D341Med (cell line): ENCODE results near the gene MTFMT.
"Not testable (repeated sequence)": the region's sequence is repeated elsewhere in the genome, so short reads cannot be mapped to it uniquely, and the experiment has no call there.

Source experiments
- DNase-seq: peaks from one replicate; pipeline ENCODE4 v3.0.0; 2012; ENCODE audit warnings: low spot score

MTFMT gene

DNA sequence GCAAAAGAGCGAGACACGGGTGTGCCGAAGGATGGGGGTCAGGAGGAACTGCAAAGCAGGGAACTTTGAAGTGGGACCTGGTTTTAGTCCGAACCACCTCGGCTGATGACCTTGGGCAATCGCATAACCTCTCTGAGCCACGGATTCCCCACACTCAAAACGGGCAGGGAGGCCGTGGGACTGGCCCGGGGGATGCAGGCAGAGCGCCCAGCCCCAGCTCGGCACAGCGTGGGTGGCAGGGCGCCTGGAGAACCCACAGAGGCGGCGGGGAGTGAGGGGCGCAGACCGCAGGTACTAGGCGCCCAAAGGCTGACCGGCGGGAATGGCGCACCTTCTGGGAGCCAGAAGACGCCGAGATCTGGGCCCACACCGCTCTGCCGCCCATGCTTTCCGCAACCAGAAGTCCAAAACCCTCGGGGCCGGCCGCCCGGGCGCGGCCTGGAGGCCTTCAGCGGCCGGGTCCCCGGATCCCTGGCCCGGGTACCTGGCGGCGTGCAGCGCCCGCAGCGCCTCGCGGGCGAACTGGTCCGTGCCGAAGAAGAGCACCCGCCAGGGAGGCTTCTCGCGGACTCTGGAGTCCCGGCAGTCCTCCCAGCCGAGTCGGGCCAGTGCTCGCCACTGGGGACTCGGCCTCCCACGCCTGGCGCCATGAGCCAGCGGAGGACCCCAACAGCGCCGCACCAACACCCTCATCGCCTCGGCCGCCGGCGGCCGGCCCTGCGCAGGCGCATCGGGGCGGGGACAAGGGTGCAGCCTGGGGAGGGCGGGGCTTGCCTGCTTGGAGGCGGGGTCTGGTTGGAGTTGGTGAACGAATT, at the start of gene MTFMT:
MTFMT (minus strand) TSS at position 719 of the 815 bp plus-strand sequence; CDS start at position 693, 26 bp downstream.
- peak; percentile 100 for DNase-seq

DNA sequence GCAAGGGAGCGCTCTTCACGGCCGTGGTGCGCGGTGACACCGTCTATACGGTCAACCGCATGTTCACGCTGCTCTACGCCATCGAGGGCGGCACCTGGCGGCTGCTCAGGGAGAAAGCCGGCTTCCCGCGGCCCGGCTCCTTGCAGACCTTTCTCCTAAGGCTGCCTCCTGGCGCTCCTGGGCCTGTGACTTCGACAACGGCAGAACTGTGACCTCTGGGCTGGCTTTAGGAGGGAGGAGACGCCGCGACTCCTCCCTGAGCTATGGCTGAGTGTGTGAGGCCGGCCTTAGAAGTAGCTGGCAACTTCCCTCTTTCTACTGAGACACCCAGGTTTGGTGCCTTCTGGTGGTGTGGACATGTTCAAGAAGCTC, 48.5 kb upstream of the MTFMT start:
- no peak for DNase-seq

- no peak for DNase-seq
Measured at GRCh38 chr15:65077291-65077980, 48.0 kb upstream of the MTFMT start.

GRCh38 chr15:65076486-65077290, 47.2 kb upstream of the MTFMT start, which contains the start of gene KBTBD13:
Gene KBTBD13, plus strand, starts transcription at chr15:65076746. Its CDS starts 70 bp downstream, at chr15:65076816.
- no peak for DNase-seq

GRCh38 chr15:65075607-65076395, 46.4 kb upstream of the MTFMT start:
- not testable (repeated sequence) for DNase-seq

DNA sequence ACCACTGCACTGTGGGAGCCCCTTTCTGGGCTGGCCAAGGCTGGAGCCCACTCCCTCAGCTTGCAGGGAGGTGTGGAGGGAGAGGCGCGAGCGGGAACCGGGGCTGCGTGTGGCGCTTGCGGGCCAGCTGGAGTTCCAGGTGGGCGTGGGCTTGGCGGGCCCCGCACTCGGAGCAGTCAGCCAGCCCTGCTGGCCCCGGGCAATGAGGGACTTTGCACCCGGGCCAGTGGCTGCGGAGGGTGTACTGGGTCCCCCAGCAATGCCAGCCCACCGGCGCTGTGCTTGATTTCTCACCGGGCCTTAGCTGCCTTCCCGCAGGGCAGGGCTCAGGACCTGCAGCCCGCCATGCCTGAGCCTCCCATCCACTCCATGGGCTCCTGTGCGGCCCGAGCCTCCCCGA, 45.5 kb upstream of the MTFMT start:
- DNase-seq: not testable (repeated sequence)

GRCh38 chr15:65072617-65073016, 43.2 kb upstream of the MTFMT start:
- no peak for DNase-seq

DNA sequence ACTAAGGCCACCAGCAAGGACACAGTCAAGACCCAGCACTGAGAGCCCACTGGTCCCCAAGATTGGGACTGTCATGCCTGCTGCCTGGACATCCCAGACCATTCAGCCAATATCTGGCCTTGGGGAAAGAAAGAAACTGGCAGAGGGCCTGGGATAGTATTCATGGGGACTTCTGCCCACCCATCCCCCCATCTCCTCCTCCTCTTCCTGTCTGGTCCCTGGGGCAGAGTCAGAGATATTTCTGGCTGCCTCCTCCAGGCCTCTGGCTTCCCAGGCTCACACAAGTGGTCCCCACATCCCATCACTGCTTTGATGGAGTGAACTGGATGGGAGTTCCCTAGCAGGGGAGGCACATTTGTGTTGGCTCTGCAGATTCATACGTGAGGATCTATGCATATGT, 42.6 kb upstream of the MTFMT start:
- no peak for DNase-seq

- no peak for DNase-seq
Measured at GRCh38 chr15:65071381-65071811, 42.0 kb upstream of the MTFMT start.

DNA sequence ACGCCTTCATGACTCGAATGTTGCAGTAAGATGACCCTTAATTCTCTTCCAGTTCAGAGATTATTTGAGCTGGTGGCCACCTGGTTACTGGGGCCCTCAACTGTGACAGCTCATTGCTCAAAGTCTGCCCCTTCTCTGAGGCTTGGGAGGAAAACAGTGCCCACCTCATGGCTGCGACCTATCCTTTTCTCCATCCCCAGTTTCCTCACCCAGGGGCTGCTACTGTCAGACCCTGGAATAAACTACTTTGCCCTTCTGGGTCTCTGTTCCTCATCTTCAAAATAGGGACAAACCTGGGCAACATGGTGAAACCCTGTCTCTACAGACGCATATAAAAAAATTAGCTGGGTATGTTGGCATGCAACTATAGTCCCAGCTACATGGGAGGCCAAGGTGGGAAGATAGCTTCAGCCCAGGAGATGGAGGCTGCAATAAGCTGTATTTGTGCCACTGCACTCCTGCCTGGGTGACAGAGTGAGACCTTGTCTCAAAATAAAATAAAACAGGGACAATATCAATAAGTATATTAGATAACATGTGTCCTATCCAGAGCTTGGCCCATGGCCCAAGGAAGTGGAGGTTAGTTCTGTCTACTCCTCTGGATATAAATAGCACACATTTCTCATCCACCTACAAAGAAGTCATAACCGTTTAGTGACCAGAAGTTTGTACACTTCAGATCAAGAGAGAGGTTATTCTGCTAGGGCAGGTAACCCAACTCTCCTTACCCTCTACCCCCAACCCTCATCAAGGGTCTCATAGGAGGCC, 40.5 kb upstream of the MTFMT start:
- no peak for DNase-seq

- no peak for DNase-seq
Measured at GRCh38 chr15:65069179-65069578, 39.7 kb upstream of the MTFMT start.

- no peak for DNase-seq
Measured at GRCh38 chr15:65068403-65068788, 39.0 kb upstream of the MTFMT start.

DNA sequence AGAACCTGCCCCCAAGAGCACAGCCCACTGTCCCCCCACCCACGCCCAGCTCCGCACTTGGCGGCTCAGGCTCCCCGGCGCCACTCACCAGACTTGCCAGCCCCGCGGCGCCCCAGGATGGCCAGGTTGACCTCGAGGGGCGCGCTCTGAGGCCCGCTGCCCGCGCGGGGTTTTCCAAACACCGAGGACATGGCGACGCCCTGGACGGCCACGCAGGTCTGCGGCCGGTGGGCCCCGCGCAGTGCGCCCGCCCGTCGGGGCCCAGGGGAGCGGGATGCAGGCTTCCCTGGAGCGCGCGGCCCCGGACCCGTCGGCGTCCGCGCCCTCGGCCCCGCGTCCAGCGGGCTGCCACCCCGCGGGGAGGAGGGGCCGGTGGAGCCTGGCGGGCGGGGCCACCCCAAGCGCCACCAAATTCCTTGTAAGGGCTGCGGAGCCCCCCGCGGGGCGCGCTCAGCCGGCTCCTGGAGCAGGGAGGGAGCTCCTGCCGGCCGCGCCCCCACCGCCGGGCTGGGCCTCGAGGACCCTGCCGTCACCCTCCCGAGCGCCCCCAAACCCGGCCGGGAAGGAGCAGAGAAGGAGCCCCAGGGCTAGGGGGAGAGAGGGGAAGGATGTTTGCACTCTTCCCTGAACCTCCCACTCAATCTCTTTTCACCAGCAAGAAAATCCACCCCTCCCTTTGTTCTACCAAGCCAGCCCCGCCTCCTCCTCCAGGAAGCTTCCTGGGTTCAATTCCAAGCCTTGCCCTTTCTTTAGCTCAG, 38.4 kb upstream of the MTFMT start, which contains the start of gene RASL12:
RASL12 (minus strand) TSS at position 347 of the 758 bp plus-strand sequence; CDS start at position 191, 156 bp downstream.
- peak; percentile 61 for DNase-seq

DNA sequence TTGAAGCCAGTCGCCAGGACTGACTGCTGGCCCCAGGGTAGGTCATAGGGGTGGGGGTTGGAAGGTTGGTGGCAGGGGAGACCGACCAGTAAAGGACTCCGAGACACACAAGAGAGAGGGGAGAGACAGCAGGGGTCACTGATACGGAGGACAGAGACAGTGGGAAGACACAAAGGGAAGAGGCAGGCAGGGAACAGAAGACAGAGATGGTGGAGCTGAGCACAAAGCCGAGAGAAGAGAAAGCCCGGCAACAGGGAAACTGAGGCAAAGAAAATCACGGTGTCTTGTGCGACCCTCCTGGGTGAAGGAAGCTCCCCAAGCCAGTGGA, 37.8 kb upstream of the MTFMT start:
- DNase-seq: no peak

GRCh38 chr15:65066635-65067316, 37.3 kb upstream of the MTFMT start:
- DNase-seq: no peak

GRCh38 chr15:65066001-65066634, 36.7 kb upstream of the MTFMT start:
- no peak for DNase-seq

DNA sequence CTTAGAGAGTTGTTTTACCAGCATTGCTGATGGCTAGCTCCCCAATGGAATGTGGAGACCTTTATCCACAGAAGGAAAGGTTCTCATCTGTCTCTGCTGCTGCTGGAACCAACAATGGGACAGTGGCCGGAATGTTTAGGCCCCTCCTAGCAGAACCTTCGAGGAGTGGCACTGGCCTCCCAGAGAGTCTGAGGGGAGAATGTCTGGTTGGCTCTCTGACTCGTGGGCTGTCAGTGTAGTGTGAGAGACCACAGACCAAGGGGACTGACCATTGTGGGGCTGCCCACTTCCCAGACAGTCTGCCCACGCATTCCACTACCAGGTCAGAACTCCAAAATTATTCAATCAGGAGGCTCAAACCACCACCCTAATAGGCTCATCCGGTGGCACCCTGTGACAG, 33.3 kb upstream of the MTFMT start:
- DNase-seq: no peak

GRCh38 chr15:65062061-65062460, 32.6 kb upstream of the MTFMT start:
- no peak for DNase-seq
